Measurements from ENCODE around the gene TRMT1. TPM values are rescaled to one million over a fixed set of nuclear protein-coding genes. Genes with fewer than 3 reads are reported as not detected.

The TRMT1 gene
- total RNA-seq, 4 donors from 2014 or later = 31.7 to 47.9 (median 45.0) TPM

DNA sequence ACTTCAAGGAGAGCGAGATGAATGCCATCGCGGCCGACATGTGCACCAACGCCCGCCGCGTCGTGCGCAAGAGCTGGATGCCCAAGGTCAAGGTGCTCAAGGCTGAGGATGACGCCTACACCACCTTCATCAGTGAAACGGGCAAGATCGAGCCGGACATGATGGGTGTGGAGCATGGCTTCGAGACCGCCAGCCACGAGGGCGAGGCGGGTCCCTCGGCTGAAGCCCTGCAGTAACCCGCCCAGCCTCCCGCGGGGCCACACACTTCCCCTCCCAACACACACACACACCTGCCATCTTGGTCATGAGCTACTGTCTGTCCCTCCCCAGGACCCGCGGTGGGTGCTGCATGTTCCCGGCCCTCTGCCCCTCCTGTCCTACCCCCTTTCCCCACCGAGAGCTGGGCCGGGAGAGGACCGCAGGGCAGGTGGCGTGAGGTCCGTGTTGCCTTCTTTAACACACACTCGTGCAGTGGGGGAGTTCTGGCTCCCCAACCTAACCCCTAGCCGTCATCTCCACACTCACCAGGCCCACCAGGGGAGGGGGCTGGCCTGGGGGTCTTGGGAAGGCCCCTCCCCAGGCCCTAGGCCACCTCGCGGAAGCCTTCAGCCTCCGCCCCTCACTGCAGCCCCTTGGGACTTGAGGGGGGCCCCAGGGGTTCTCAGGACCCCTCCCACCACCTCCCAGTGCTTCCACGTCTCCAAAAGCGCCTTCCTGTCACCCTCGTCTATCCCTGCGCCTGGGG, 21.8 kb upstream of the TRMT1 start:
- DNase-seq (no peak), ATAC-seq (no peak)
- Histone ChIP-seq H3K9me3 (no peaks in the 10 kb centered on the region), H3K27ac (no peak overlapping the region), H3K4me1 (peaks cover 0 to 17% of the 10 kb centered on the region in 2 donors), H3K27me3 (no peaks in the 10 kb centered on the region), H3K4me3 (no peak overlapping the region), H3K36me3 (peaks cover 0 to 44% of the 10 kb centered on the region in 2 donors)
- TF ChIP-seq, protein P1, sequence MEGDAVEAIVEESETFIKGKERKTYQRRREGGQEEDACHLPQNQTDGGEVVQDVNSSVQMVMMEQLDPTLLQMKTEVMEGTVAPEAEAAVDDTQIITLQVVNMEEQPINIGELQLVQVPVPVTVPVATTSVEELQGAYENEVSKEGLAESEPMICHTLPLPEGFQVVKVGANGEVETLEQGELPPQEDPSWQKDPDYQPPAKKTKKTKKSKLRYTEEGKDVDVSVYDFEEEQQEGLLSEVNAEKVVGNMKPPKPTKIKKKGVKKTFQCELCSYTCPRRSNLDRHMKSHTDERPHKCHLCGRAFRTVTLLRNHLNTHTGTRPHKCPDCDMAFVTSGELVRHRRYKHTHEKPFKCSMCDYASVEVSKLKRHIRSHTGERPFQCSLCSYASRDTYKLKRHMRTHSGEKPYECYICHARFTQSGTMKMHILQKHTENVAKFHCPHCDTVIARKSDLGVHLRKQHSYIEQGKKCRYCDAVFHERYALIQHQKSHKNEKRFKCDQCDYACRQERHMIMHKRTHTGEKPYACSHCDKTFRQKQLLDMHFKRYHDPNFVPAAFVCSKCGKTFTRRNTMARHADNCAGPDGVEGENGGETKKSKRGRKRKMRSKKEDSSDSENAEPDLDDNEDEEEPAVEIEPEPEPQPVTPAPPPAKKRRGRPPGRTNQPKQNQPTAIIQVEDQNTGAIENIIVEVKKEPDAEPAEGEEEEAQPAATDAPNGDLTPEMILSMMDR (IDR thresholded peaks at IDR 0.05 in 4 of 5, conservative IDR thresholded peaks at IDR 0.05 in 1 of 5) = no peak
- no peak for TF ChIP-seq POLR2A (IDR thresholded peaks at IDR 0.05)
- intact Hi-C loops (cut with DNase I; ENCODE audit: low total_unique reads) = no loop called here
- in situ Hi-C loops (cut with MboI; ENCODE audit: low sequenced_read_pairs in 4 of 4) = no loop called here

DNA sequence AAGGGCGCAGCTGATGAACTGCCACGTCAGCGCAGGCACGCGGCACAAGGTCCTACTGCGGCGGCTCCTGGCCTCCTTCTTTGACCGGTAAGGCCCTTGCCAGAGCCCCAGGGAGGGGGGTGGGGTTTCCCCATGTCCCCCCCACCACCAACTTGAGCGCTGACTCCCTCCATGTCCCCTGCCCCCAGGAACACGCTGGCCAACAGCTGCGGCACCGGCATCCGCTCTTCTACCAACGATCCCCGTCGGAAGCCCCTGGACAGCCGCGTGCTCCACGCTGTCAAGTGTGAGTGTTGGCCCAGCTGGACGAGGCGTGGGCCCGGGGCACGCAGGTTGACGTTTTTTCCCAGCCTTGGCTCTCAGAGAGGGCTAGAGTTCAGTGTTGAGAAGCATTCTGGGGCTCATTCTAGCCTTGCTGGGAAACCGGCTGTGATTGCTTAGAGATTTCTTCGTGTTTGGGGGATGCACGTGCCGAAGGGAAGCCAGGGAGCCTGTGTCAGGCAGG, 20.8 kb upstream of the TRMT1 start:
- Histone ChIP-seq H3K4me1 (peaks cover 0 to 13% of the 10 kb centered on the region in 2 donors), H3K36me3 (peaks cover 0 to 44% of the 10 kb centered on the region in 2 donors), H3K9me3 (no peaks in the 10 kb centered on the region), H3K27ac (no peak overlapping the region), H3K4me3 (no peak overlapping the region), H3K27me3 (no peaks in the 10 kb centered on the region)
- DNase-seq (no peak), ATAC-seq (no peak)
- TF ChIP-seq, protein P1 (IDR thresholded peaks at IDR 0.05 in 4 of 5, conservative IDR thresholded peaks at IDR 0.05 in 1 of 5) = no peak
- no peak for TF ChIP-seq POLR2A (IDR thresholded peaks at IDR 0.05)
- intact Hi-C loops (cut with DNase I; ENCODE audit: low total_unique reads) (no loop called here), in situ Hi-C loops (cut with MboI; ENCODE audit: low sequenced_read_pairs in 4 of 4) (no loop called here)

DNA sequence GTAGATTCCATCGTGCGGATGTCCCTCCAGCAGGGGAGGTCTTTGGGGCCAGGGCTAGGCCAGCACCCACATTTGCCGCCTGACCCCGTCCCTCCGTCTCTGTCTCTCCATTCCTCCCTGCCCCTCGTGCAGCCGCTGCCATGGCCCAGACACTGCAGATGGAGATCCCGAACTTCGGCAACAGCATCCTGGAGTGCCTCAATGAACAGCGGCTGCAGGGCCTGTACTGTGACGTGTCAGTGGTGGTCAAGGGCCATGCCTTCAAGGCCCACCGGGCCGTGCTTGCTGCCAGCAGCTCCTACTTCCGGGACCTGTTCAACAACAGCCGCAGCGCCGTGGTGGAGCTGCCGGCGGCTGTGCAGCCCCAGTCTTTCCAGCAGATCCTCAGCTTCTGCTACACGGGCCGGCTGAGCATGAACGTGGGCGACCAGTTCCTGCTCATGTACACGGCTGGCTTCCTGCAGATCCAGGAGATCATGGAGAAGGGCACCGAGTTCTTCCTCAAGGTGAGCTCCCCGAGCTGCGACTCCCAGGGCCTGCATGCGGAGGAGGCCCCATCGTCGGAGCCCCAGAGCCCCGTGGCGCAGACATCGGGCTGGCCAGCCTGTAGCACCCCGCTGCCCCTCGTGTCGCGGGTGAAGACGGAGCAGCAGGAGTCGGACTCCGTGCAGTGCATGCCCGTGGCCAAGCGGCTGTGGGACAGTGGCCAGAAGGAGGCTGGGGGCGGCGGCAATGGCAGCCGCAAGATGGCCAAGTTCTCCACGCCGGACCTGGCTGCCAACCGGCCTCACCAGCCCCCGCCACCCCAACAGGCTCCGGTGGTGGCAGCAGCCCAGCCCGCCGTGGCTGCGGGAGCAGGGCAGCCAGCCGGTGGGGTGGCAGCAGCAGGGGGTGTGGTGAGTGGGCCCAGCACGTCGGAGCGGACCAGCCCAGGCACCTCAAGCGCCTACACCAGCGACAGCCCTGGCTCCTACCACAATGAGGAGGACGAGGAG, 18.8 kb upstream of the TRMT1 start:
- ATAC-seq = no peak
- H3K9me3 ChIP-seq = no peaks in the 10 kb centered on the region
- H3K4me1 ChIP-seq = peaks cover 0 to 13% of the 10 kb centered on the region in 2 donors
- TF ChIP-seq POLR2A (IDR thresholded peaks at IDR 0.05) = no peak
- TF ChIP-seq, protein P1 (IDR thresholded peaks at IDR 0.05 in 4 of 5, conservative IDR thresholded peaks at IDR 0.05 in 1 of 5) = no peak
- no peak overlapping the region for H3K4me3 ChIP-seq
- DNase-seq = no peak
- H3K27me3 ChIP-seq = no peaks in the 10 kb centered on the region
- intact Hi-C loops (cut with DNase I; ENCODE audit: low total_unique reads) = no loop called here
- peak overlapping the region in 3 of 4 donors; percentile 31 to 74 (median 62) for H3K27ac ChIP-seq
- in situ Hi-C loops (cut with MboI; ENCODE audit: low sequenced_read_pairs in 4 of 4) = no loop called here
- peaks cover 0 to 44% of the 10 kb centered on the region in 2 donors for H3K36me3 ChIP-seq

DNA sequence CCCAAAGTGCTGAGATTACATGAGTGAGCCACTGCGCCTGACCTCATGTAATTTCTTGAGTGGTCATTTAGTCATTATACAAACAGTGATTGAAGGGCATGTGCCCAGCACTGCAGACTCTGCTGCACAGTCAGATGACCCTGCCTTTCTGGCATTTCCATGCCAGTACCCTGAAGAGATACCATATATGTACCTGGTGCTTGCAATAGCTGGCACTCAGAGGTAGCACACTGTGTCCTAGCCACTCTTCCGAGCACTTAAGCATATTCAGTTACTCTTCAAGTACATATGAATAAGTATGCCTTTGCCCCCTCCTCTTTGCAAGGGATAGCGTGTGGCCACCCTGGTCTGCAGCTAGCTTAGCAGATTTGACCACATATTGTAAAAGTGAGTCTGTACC, 18.1 kb upstream of the TRMT1 start:
- in situ Hi-C loops (cut with MboI; ENCODE audit: low sequenced_read_pairs in 4 of 4) = no loop called here

More for the DNA sequence above, 18.1 kb upstream of the TRMT1 start:
- Histone ChIP-seq H3K36me3 (peaks cover 0 to 41% of the 10 kb centered on the region in 2 donors), H3K4me3 (no peak overlapping the region), H3K9me3 (no peaks in the 10 kb centered on the region), H3K27ac (peak overlapping the region in 3 of 4 donors; percentile 31 to 74 (median 62)), H3K4me1 (peaks cover 0 to 13% of the 10 kb centered on the region in 2 donors), H3K27me3 (no peaks in the 10 kb centered on the region)
- ATAC-seq = peak; percentile 92 to 97
- intact Hi-C loops (cut with DNase I; ENCODE audit: low total_unique reads) = no loop called here
- TF ChIP-seq POLR2A (IDR thresholded peaks at IDR 0.05) = no peak
- TF ChIP-seq, protein P1 (IDR thresholded peaks at IDR 0.05 in 4 of 5, conservative IDR thresholded peaks at IDR 0.05 in 1 of 5) = no peak
- peak; percentile 63 to 71 for DNase-seq
